ENCODE results near the gene GPSM1.

DNA sequence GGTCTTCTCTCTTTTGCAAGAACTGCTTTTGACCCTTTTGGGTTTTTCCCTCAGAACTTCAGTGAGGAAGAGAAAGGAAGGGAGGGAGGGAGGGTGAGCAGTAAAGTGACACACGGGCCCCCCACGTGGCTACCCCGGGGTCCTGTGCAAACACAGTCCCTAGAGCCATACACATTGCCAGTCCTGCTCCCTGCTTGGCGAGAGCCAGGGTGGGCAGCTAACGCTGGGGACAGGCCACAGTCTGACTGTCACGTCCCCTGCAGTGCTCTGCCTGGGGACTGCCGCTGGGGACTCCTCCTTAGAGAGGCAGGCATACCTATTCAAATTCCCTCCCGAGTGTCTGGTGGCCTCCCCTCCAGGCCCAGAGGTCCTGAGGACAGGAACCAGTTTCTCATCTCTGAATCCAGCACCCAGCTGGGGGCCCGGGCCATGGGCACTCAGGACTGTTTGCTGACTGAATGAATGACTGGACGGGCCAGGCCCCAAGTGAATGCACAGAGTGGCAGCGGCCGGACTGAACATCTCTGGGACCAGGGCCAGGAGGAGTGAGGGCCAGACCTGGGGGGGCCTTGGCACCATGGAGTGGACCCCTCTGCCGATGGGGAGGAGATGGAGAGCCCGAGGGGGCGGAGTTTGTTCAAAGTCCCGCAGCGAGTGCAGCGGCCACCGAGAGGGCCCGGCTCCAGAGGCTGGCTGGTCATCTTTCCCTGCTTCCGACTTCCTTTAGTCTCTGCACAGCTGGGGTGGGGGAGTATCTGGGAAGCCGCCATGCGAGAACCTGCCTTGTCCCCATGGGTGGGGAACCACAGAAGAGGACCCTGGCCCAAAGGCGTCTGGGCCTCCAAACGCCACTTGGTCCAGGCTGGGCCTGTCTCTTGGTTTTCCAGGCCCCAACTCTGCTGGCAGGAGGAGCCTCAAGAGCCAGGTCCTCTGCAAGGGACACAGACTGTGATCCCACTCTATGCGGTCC lies 29.3 kb upstream of the GPSM1 start:
- TF ChIP-seq, protein P1, sequence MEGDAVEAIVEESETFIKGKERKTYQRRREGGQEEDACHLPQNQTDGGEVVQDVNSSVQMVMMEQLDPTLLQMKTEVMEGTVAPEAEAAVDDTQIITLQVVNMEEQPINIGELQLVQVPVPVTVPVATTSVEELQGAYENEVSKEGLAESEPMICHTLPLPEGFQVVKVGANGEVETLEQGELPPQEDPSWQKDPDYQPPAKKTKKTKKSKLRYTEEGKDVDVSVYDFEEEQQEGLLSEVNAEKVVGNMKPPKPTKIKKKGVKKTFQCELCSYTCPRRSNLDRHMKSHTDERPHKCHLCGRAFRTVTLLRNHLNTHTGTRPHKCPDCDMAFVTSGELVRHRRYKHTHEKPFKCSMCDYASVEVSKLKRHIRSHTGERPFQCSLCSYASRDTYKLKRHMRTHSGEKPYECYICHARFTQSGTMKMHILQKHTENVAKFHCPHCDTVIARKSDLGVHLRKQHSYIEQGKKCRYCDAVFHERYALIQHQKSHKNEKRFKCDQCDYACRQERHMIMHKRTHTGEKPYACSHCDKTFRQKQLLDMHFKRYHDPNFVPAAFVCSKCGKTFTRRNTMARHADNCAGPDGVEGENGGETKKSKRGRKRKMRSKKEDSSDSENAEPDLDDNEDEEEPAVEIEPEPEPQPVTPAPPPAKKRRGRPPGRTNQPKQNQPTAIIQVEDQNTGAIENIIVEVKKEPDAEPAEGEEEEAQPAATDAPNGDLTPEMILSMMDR (conservative IDR thresholded peaks at IDR 0.05): no peak
- TF ChIP-seq ZFX (IDR thresholded peaks at IDR 0.05): no peak

All from C4-2B (cell line).